IPS-18c (cell line): ENCODE results near the gene KXD1.
"Not testable (repeated sequence)": the region's sequence is repeated elsewhere in the genome, so short reads cannot be mapped to it uniquely, and the experiment has no call there.

ENCODE experiments used
- H3K4me3 ChIP-seq: 2 replicates; pipeline ENCODE4 v1.7.0; 2013; ENCODE audit warnings: low read depth, mild to moderate bottlenecking, low read length, moderate library complexity; ENCODE audit not compliant: insufficient read depth
- H3K9me3 ChIP-seq: one replicate; pipeline ENCODE4 v1.6.1; 2013; ENCODE audit warnings: mild to moderate bottlenecking, low read length, moderate library complexity; ENCODE audit not compliant: control insufficient read depth, insufficient read depth

The KXD1 gene

GRCh38 chr19:18557411-18558201 is at the start of gene KXD1:
Gene KXD1 (plus strand): TSS chr19:18557870. CDS start chr19:18562057, 4,187 bp downstream.
- Histone ChIP-seq H3K9me3 (no peaks in the 10 kb centered on the region), H3K4me3 (peak within 1 kb of the TSS; percentile 83)

- Histone ChIP-seq H3K9me3 (peaks cover 4% of the 10 kb centered on the region), H3K4me3 (no peak overlapping the region)
Measured at GRCh38 chr19:18508585-18508984, 49.1 kb upstream of the KXD1 start.

- H3K9me3 ChIP-seq = peaks cover 4% of the 10 kb centered on the region
- H3K4me3 ChIP-seq = no peak overlapping the region
Measured at GRCh38 chr19:18510216-18510615, 47.5 kb upstream of the KXD1 start.

GRCh38 chr19:18513868-18514267 is 43.8 kb upstream of the KXD1 start:
- Histone ChIP-seq H3K4me3 (no peak overlapping the region), H3K9me3 (no peaks in the 10 kb centered on the region)

- Histone ChIP-seq H3K4me3 (no peak overlapping the region), H3K9me3 (no peaks in the 10 kb centered on the region)
Measured at GRCh38 chr19:18514800-18515682, 42.6 kb upstream of the KXD1 start.

- Histone ChIP-seq H3K9me3 (no peaks in the 10 kb centered on the region), H3K4me3 (no peak overlapping the region)
Measured at GRCh38 chr19:18515959-18516358, 41.7 kb upstream of the KXD1 start.

- Histone ChIP-seq H3K9me3 (no peaks in the 10 kb centered on the region), H3K4me3 (no peak overlapping the region)
Measured at GRCh38 chr19:18517606-18518005, 40.1 kb upstream of the KXD1 start.

GRCh38 chr19:18518639-18519038 is 39.0 kb upstream of the KXD1 start:
- Histone ChIP-seq H3K9me3 (no peaks in the 10 kb centered on the region), H3K4me3 (no peak overlapping the region)

- no peaks in the 10 kb centered on the region for H3K9me3 ChIP-seq
Measured at GRCh38 chr19:18519962-18520847, 37.5 kb upstream of the KXD1 start.

GRCh38 chr19:18520848-18521691 is 36.6 kb upstream of the KXD1 start:
- Histone ChIP-seq H3K4me3 (peak overlapping the region; percentile 95), H3K9me3 (no peaks in the 10 kb centered on the region)

More at GRCh38 chr19:18519962-18520847, 37.5 kb upstream of the KXD1 start:
- H3K4me3 ChIP-seq = peak overlapping the region; percentile 95

GRCh38 chr19:18521692-18522123 is 36.0 kb upstream of the KXD1 start, which contains the start of gene ELL:
Gene ELL (minus strand): TSS chr19:18522070. CDS start chr19:18522055, 15 bp downstream.
- H3K4me3 ChIP-seq = peak within 1 kb of the TSS; percentile 95
- no peaks in the 10 kb centered on the region for H3K9me3 ChIP-seq

GRCh38 chr19:18522124-18522861 is 35.4 kb upstream of the KXD1 start:
- Histone ChIP-seq H3K9me3 (no peaks in the 10 kb centered on the region), H3K4me3 (peak overlapping the region; percentile 95; the same call in 1 of the 2 replicates)

GRCh38 chr19:18522862-18523440 is 34.7 kb upstream of the KXD1 start:
- not testable (repeated sequence) for H3K9me3 ChIP-seq, H3K4me3 ChIP-seq

- Histone ChIP-seq H3K9me3 (no peaks in the 10 kb centered on the region), H3K4me3 (no peak overlapping the region)
Measured at GRCh38 chr19:18523841-18524240, 33.8 kb upstream of the KXD1 start.

GRCh38 chr19:18526316-18526715 is 31.4 kb upstream of the KXD1 start:
- no peaks in the 10 kb centered on the region for H3K9me3 ChIP-seq

More at GRCh38 chr19:18526316-18526715, 31.4 kb upstream of the KXD1 start:
- H3K4me3 ChIP-seq = no peak overlapping the region
